ENCODE results near the gene FRMD5. TPM values are rescaled to one million over a fixed set of nuclear protein-coding genes. Genes with fewer than 3 reads are reported as not detected.

The FRMD5 gene
- polyA plus RNA-seq, 2 of the 4 experiments (the other 2 are of a cell fraction), result 2.5 to 3.6 TPM

GRCh38 chr15:43881245-43881644 lies 313.8 kb downstream of the FRMD5 start:
- CTCF ChIA-PET, result interaction anchor here (0.6 to 2.6 kb wide), 11 partner anchors 9 to 546 kb away, joined by 3 to 11 read pairs (median 5); partner anchors contain the start of genes CTDSPL2 and FRMD5
- FAIRE-seq (no peak), DNase-seq (ENCODE audit: low read depth in 1 of 2, low spot score in 1 of 2) (no peak), ATAC-seq (no peak)
- Histone ChIP-seq H3K4me3 (no peak overlapping the region), H3K4me1 (no peaks in the 10 kb centered on the region), H3K9me3 (no peaks in the 10 kb centered on the region), H3K4me2 (no peak overlapping the region), H3K27ac (no peak overlapping the region)
- TF ChIP-seq EP300 (IDR thresholded peaks at IDR 0.05) (no peak), HOXB5 (CRISPR knock-in tag; IDR thresholded peaks at IDR 0.05) (no peak), CEBPB (IDR thresholded peaks at IDR 0.05) (no peak), HDAC2 (IDR thresholded peaks at IDR 0.05) (no peak), ZC3H11A (IDR thresholded peaks at IDR 0.05) (no peak), GATA3 (IDR thresholded peaks at IDR 0.05; ENCODE audit: borderline replicate concordance) (no peak), ELK1 (IDR thresholded peaks at IDR 0.05; ENCODE audit: low read depth, low read length) (no peak), ZSCAN20 (CRISPR knock-in tag; IDR thresholded peaks at IDR 0.05) (no peak), RFX5 (IDR thresholded peaks at IDR 0.05) (no peak), PHF8 (IDR thresholded peaks at IDR 0.05; ENCODE audit: borderline replicate concordance, low read depth) (no peak), FOXS1 (CRISPR knock-in tag; IDR thresholded peaks at IDR 0.05) (no peak), CBX2 (IDR thresholded peaks at IDR 0.05; ENCODE audit: borderline replicate concordance, low read depth) (no peak), EHF (CRISPR knock-in tag; IDR thresholded peaks at IDR 0.05) (no peak), ESRRA (IDR thresholded peaks at IDR 0.05; ENCODE audit: borderline replicate concordance, low read length) (no peak), MYC (IDR thresholded peaks at IDR 0.05; ENCODE audit: borderline replicate concordance, low read length) (no peak)
- TF ChIP-seq, protein P1, sequence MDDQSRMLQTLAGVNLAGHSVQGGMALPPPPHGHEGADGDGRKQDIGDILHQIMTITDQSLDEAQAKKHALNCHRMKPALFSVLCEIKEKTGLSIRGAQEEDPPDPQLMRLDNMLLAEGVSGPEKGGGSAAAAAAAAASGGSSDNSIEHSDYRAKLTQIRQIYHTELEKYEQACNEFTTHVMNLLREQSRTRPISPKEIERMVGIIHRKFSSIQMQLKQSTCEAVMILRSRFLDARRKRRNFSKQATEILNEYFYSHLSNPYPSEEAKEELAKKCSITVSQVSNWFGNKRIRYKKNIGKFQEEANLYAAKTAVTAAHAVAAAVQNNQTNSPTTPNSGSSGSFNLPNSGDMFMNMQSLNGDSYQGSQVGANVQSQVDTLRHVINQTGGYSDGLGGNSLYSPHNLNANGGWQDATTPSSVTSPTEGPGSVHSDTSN (IDR thresholded peaks at IDR 0.05), result no peak
- WGBS (ENCODE audit: missing lambda C conversion rate), result 91% methylated on average over 4 of the region's 4 CpGs
- POLR2A ChIA-PET, result no interaction called here

DNA sequence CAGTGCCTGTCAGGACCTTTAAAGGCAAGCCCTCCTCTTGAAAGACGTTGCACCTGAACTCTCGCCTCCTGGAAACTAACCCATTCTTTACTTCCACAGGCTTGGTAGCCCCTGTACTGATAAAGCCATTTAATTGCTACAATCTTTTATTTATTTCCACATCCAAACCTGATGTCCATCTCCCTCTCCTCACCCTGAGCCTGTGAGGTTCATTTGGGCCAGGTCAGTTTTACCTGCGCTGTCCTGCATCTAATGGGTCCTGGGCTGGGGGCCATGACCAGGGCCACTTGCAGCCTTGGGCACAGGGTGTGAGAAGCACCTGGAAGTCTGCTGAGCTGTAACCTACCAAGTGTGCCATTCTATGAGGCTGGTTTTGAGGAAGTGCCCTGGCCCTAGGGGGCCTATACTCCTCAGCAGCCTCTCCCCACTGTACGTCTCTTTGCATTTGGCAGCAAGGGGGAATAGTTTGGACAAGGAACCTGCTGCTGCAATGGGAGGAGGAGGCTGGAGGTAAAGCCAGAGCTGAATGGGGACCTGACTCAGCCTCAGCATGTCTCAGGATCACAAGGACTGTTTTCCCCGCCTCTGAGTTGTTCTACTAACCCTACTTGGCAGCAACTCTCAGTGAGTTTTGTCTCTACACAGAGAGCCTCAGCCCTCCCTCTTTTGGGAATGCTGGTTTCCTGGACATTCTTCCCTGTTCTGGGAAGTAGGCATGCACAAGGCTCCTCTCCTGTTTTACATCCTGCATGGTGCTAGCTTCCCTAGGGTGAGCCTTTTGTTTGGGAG lies 314.5 kb downstream of the FRMD5 start:
- 96% methylated on average over 5 of the region's 5 CpGs for WGBS (ENCODE audit: missing lambda C conversion rate)
- TF ChIP-seq HDAC2 (IDR thresholded peaks at IDR 0.05) (no peak), MAFK (IDR thresholded peaks at IDR 0.05; ENCODE audit: partially characterized antibody) (no peak), MYC (IDR thresholded peaks at IDR 0.05; ENCODE audit: borderline replicate concordance, low read length) (no peak), NFE2L2 (conservative IDR thresholded peaks at IDR 0.05; ENCODE audit: low read length) (no peak), RFX5 (IDR thresholded peaks at IDR 0.05) (no peak), RARB (CRISPR knock-in tag; IDR thresholded peaks at IDR 0.05) (no peak), TP53 (CRISPR knock-in tag; IDR thresholded peaks at IDR 0.05) (no peak)
- TF ChIP-seq, protein P2, sequence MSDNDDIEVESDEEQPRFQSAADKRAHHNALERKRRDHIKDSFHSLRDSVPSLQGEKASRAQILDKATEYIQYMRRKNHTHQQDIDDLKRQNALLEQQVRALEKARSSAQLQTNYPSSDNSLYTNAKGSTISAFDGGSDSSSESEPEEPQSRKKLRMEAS (IDR thresholded peaks at IDR 0.05), result no peak
- Histone ChIP-seq H3K4me1 (no peaks in the 10 kb centered on the region), H3K4me2 (no peak overlapping the region), H3K9me3 (no peaks in the 10 kb centered on the region), H3K4me3 (no peak overlapping the region), H3K27ac (no peak overlapping the region)
- FAIRE-seq (no peak), DNase-seq (ENCODE audit: low read depth in 1 of 2, low spot score in 1 of 2) (no peak), ATAC-seq (no peak; a peak in 2 of 6 replicates)
- POLR2A ChIA-PET, result no interaction called here
- CTCF ChIA-PET, result interaction anchor here (0.6 to 2.6 kb wide), 10 partner anchors 8 to 547 kb away, joined by 3 to 11 read pairs (median 6); partner anchors contain the start of genes CTDSPL2 and FRMD5
